H1 (cell line): Measurements from ENCODE around the gene ADGRL2. TPM values are rescaled to one million over a fixed set of nuclear protein-coding genes. Genes with fewer than 3 reads are reported as not detected.

Experiments used
- CTCF ChIA-PET: fragments of 300-600 bp; sonication (Branson Sonifier 250); formaldehyde crosslinking; loops from one replicate; lab custom pipeline; 2021; ENCODE audit not compliant: partially characterized antibody; lab: Charles Lee
- POLR2A ChIA-PET: fragments of 300-600 bp; sonication (Branson Sonifier 250); formaldehyde crosslinking; loops from one replicate; lab custom pipeline; 2021; ENCODE audit warnings: inconsistent platforms; ENCODE audit not compliant: partially characterized antibody; lab: Charles Lee
- DNase-seq, 2 experiments: peaks; one replicate each; pipeline versions ENCODE4 v3.0.0 to v3.0.0-alpha.2; 2010 to 2022; ENCODE audit warnings: low spot score in 2 of 2, low read depth in 1 of 2, mixed read lengths in 1 of 2
- FAIRE-seq: peaks from 2 replicates; lab custom pipeline; 2011; peaks lifted over from hg19 to GRCh38; lab: Jason Lieb, UNC
- H2AFZ ChIP-seq: 2 replicates; pipeline ENCODE4 v1.8.1; 2012; ENCODE audit warnings: low read length, inconsistent platforms
- H2AK5ac ChIP-seq: 2 replicates; pipeline ENCODE4 v1.6.1; 2013; ENCODE audit warnings: low read depth, low read length
- H2BK120ac ChIP-seq: replicated peaks from 2 replicates; pipeline ENCODE3; 2013; ENCODE audit warnings: low read depth, low read length, inconsistent platforms
- H2BK12ac ChIP-seq: 2 replicates; pipeline ENCODE4 v1.6.1; 2013; ENCODE audit warnings: low read depth, low read length
- H2BK15ac ChIP-seq: 2 replicates; pipeline ENCODE4 v1.6.1; 2013; ENCODE audit warnings: low read length
- H2BK20ac ChIP-seq: 2 replicates; pipeline ENCODE4 v1.6.1; 2013; ENCODE audit warnings: low read length
- H2BK5ac ChIP-seq: 2 replicates; pipeline ENCODE4 v1.6.1; 2013; ENCODE audit warnings: low read depth, low read length
- H3K14ac ChIP-seq: 2 replicates; pipeline ENCODE4 v1.6.1; 2013; ENCODE audit warnings: inconsistent platforms; ENCODE audit not compliant: insufficient read length
- H3K18ac ChIP-seq: 2 replicates; pipeline ENCODE4 v1.6.1; 2013; ENCODE audit warnings: low read length; ENCODE audit errors: extremely low read depth
- H3K23ac ChIP-seq: 2 replicates; pipeline ENCODE4 v1.6.1; 2013; ENCODE audit warnings: inconsistent platforms; ENCODE audit not compliant: insufficient read length
- H3K23me2 ChIP-seq: 2 replicates; pipeline ENCODE4 v1.6.1; 2013; ENCODE audit warnings: low read depth, low read length
- H3K27ac ChIP-seq: 2 replicates; pipeline ENCODE4 v1.6.1; 2011; ENCODE audit warnings: low read depth, low read length, inconsistent platforms
- H3K27me3 ChIP-seq, 4 experiments: replicated peaks in 1 of 4; 1 replicate in 1 of 4; 2 replicates in 3 of 4; pipeline versions ENCODE4 v1.6.1 to v1.8.1; 2011 to 2013; ENCODE audit warnings: low read length in 3 of 4, mild to moderate bottlenecking in 3 of 4, inconsistent platforms in 2 of 4, mixed read lengths in 2 of 4, moderate library complexity in 1 of 4; ENCODE audit not compliant: control insufficient read depth in 3 of 4, insufficient read depth in 3 of 4; ENCODE audit errors: extremely low read depth in 1 of 4
- H3K36me3 ChIP-seq, 4 experiments: 2 replicates each; pipeline versions ENCODE4 v1.6.1 to v1.8.1; 2011 to 2013; ENCODE audit warnings: mild to moderate bottlenecking in 4 of 4, low read length in 3 of 4, moderate library complexity in 2 of 4, control low read depth in 1 of 4, inconsistent platforms in 1 of 4; ENCODE audit not compliant: insufficient read depth in 4 of 4, control insufficient read depth in 2 of 4
- H3K4ac ChIP-seq: replicated peaks from 2 replicates; pipeline ENCODE3; 2013; ENCODE audit warnings: low read length, low read depth, mixed read lengths, inconsistent platforms; ENCODE audit not compliant: insufficient read length
- H3K4me1 ChIP-seq, 4 experiments: replicated peaks in 1 of 4; 1 replicate in 1 of 4; 2 replicates in 3 of 4; pipeline versions ENCODE4 v1.6.1 to v1.8.1; 2011 to 2013; ENCODE audit warnings: low read length in 3 of 4, inconsistent platforms in 2 of 4, mixed read lengths in 1 of 4; ENCODE audit not compliant: insufficient read depth in 4 of 4, control insufficient read depth in 3 of 4
- H3K4me2 ChIP-seq, 2 experiments: 2 replicates each; pipeline versions ENCODE4 v1.6.1 to v1.8.1; 2011 to 2013; ENCODE audit warnings: low read depth in 2 of 2, low read length in 2 of 2, control low read depth in 1 of 2, inconsistent platforms in 1 of 2, mild to moderate bottlenecking in 1 of 2; ENCODE audit not compliant: insufficient read depth in 1 of 2
- H3K4me3 ChIP-seq, 4 experiments: fragments of 200-600, 300-600 bp in 1 of 4; sonication (generic), shearing (Covaris generic), sonication (Bioruptor Twin) in 1 of 4; 2 replicates each; pipeline versions ENCODE4 v1.5.1 to v1.8.1; 2011 to 2016; ENCODE audit warnings: low read length in 4 of 4, low read depth in 3 of 4, control low read depth in 2 of 4, inconsistent platforms in 2 of 4, mild to moderate bottlenecking in 2 of 4, mixed read lengths in 1 of 4, moderate library complexity in 1 of 4; ENCODE audit not compliant: insufficient read depth in 2 of 4; ENCODE audit errors: extremely low read depth in 1 of 4
- H3K56ac ChIP-seq: replicated peaks from 2 replicates; pipeline ENCODE3; 2013; ENCODE audit warnings: low read depth, mild to moderate bottlenecking, mixed read lengths, low read length, inconsistent platforms; ENCODE audit not compliant: insufficient read length
- H3K79me1 ChIP-seq: 2 replicates; pipeline ENCODE4 v1.6.1; 2013; ENCODE audit warnings: low read depth, low read length, control low read depth
- H3K79me2 ChIP-seq, 2 experiments: 2 replicates each; pipeline versions ENCODE4 v1.6.1 to v1.8.1; 2012 to 2013; ENCODE audit warnings: low read length in 2 of 2, mild to moderate bottlenecking in 2 of 2, inconsistent platforms in 1 of 2; ENCODE audit not compliant: insufficient read depth in 2 of 2, control insufficient read depth in 1 of 2
- H3K9ac ChIP-seq, 4 experiments: replicated peaks in 1 of 4; 1 replicate in 1 of 4; 2 replicates in 3 of 4; pipeline versions ENCODE4 v1.6.1 to v1.8.1; 2011 to 2013; ENCODE audit warnings: low read depth in 3 of 4, low read length in 3 of 4, control low read depth in 2 of 4, mild to moderate bottlenecking in 2 of 4, moderate library complexity in 2 of 4, inconsistent platforms in 1 of 4; ENCODE audit errors: extremely low read depth in 1 of 4
- H3K9me3 ChIP-seq, 2 experiments: 2 replicates each; pipeline versions ENCODE4 v1.6.1 to v1.8.1; 2012 to 2013; ENCODE audit warnings: mild to moderate bottlenecking in 2 of 2, moderate library complexity in 2 of 2, control low read depth in 1 of 2, inconsistent platforms in 1 of 2, low read depth in 1 of 2, low read length in 1 of 2, mixed read lengths in 1 of 2; ENCODE audit not compliant: insufficient read depth in 2 of 2
- H4K20me1 ChIP-seq, 2 experiments: replicated peaks in 1 of 2; 2 replicates each; pipeline versions ENCODE3 to v1.8.1; 2011 to 2013; ENCODE audit warnings: inconsistent platforms in 2 of 2, low read length in 2 of 2, mild to moderate bottlenecking in 1 of 2; ENCODE audit not compliant: insufficient read depth in 2 of 2, control insufficient read depth in 1 of 2
- H4K5ac ChIP-seq: 2 replicates; pipeline ENCODE4 v1.6.1; 2013; ENCODE audit warnings: low read length, low read depth, mixed read lengths, inconsistent platforms; ENCODE audit not compliant: insufficient read length
- H4K8ac ChIP-seq: 2 replicates; pipeline ENCODE4 v1.8.0; 2013; ENCODE audit warnings: mild to moderate bottlenecking, moderate library complexity, low read length, inconsistent platforms; ENCODE audit not compliant: insufficient read depth; ENCODE audit errors: extremely low read depth
- H4K91ac ChIP-seq: replicated peaks from 2 replicates; pipeline ENCODE3; 2013; ENCODE audit warnings: low read length, mixed read lengths, inconsistent platforms; ENCODE audit not compliant: insufficient read length
- ATF2 ChIP-seq: IDR thresholded peaks from 2 replicates; pipeline ENCODE4 v1.6.1; 2012; ENCODE audit warnings: low read length, inconsistent platforms
- CHD1 ChIP-seq: IDR thresholded peaks from 2 replicates; pipeline ENCODE4 v1.6.1; 2012; ENCODE audit warnings: low read depth, low read length, improper control_type of control experiment
- CHD2 ChIP-seq: IDR thresholded peaks from 2 replicates; pipeline ENCODE4 v1.6.1; 2012; ENCODE audit warnings: low read length, improper control_type of control experiment
- GABPA ChIP-seq: IDR thresholded peaks from 2 replicates; pipeline ENCODE4 v1.6.1; 2011; ENCODE audit warnings: mild to moderate bottlenecking, low read length, moderate library complexity, borderline replicate concordance; ENCODE audit not compliant: insufficient read depth
- GTF2F1 ChIP-seq: IDR thresholded peaks from 2 replicates; pipeline ENCODE4 v1.6.1; 2012; ENCODE audit warnings: low read depth, low read length, improper control_type of control experiment, borderline replicate concordance
- KDM5A ChIP-seq: fragments of 200-600 bp; IDR thresholded peaks from 2 replicates; pipeline ENCODE4 v1.7.1; 2012; ENCODE audit warnings: mild to moderate bottlenecking, low read length, inconsistent platforms, mixed read lengths
- PHF8 ChIP-seq: fragments of 200-600 bp; sonication (generic); conservative IDR thresholded peaks from 2 replicates; pipeline ENCODE4 v1.7.1; 2012; ENCODE audit warnings: low read depth, mild to moderate bottlenecking, inconsistent platforms, low read length, moderate library complexity
- RXRA ChIP-seq: IDR thresholded peaks from 2 replicates; pipeline ENCODE4 v1.6.1; 2011; ENCODE audit warnings: low read depth, mild to moderate bottlenecking, low read length, moderate library complexity; ENCODE audit not compliant: insufficient read depth
- SP2 ChIP-seq: IDR thresholded peaks from 2 replicates; pipeline ENCODE4 v1.6.1; 2012; ENCODE audit warnings: mild to moderate bottlenecking, low read length, inconsistent platforms
- TBP ChIP-seq: IDR thresholded peaks from 2 replicates; pipeline ENCODE4 v1.6.1; 2011; ENCODE audit warnings: low read depth, low read length, improper control_type of control experiment
- ZNF274 ChIP-seq: IDR thresholded peaks from 2 replicates; pipeline ENCODE4 v1.7.0; 2012; ENCODE audit warnings: low read length, borderline replicate concordance; ENCODE audit errors: extremely low read depth
- WGBS, 2 experiments: shearing (Covaris generic) in 1 of 2; methylation state at CpG; one replicate each; pipeline versions ENCODE4 v1.1.6 to v1.1.7; 2013 to 2015; ENCODE audit warnings: low lambda C conversion rate in 2 of 2, mixed read lengths in 2 of 2, inconsistent platforms in 1 of 2, low coverage in 1 of 2, missing lambda C conversion rate in 1 of 2; ENCODE audit not compliant: insufficient replicate concordance in 2 of 2, insufficient coverage in 1 of 2, insufficient read length in 1 of 2; ENCODE audit errors: extremely low coverage in 1 of 2, missing lambda C conversion rate in 1 of 2; 5-methylcytosine and 5-hydroxymethylcytosine counted together
- polyA plus RNA-seq, 7 experiments: library from polyadenylated mRNA; depleted of rRNA in 3 of 7; stranded (reverse) in 5 of 7; unstranded in 2 of 7; fragments of >200 nt in 5 of 7; fragments of 200-250 nt in 2 of 7; gene quantifications; 1 replicate in 5 of 7; 2 replicates in 1 of 7; 4 replicates in 1 of 7; pipeline versions ENCODE4 v1.2.1 to v1.2.3, GENCODE V29; 2011 to 2013; ENCODE audit warnings: missing spikeins in 2 of 7, mixed read lengths in 2 of 7
- total RNA-seq: library from RNA; stranded (reverse); fragmentation: NEBNext Ultra II Directional; extraction: Animal tissue kit (Norgen Biotek cat#: 25700); gene quantifications from 2 replicates; pipeline ENCODE4 v1.2.1, GENCODE V29; 2021

Gene ADGRL2
- total and polyA plus RNA-seq, 2 of the 8 experiments (the other 6 are each of a cell fraction or from before 2014, with no cell fraction given): 113 to 124 TPM

DNA sequence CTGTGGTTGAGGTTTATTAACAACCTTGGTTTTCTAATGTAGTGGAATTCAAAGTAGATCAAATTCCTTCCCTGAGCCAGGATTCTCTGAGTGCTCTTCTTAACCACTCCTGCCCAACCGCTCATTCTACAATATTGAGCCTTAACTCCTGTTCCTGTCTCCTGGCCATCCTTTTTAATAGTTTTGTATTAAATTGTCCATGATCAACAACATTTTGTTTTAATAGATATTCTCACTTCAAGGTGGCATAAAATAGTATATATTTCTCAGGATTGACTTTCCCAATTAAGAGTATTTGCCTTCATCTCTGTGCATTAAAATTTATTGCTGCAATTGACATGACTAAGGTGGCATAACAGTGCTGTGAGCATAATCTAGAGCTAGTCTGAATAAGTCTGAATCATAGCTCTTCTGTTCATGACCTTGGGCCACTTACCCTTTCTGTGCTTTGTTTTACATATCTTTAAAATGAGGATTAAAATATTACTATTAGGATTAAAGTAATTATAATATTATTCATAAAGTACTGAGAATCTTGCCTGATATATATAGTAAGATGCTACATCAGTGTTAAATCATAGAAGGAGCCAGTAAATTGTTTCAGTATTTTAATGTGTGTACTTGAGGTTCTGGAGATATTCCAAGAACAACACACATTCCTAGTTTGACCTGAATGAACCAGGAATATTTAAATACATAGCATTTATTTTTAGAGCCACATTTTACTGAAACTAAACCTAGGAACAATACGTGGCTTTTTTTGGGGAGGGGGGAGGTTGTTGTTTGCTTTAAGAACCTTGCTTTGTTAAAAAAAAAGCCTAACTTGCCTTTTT is 76.4 kb downstream of the ADGRL2 start:
- Histone ChIP-seq H3K23me2 (no peaks in the 10 kb centered on the region), H3K9ac (no peak overlapping the region), H3K4ac (no peak overlapping the region), H3K4me1 (peaks cover 0 to 7% (median 3%) of the 10 kb centered on the region in 4 experiments; a peak in 3 of 7 replicates), H2BK12ac (no peak overlapping the region), H3K9me3 (no peaks in the 10 kb centered on the region), H3K79me2 (peaks cover 6 to 98% of the 10 kb centered on the region in 2 experiments; a peak in 3 of 4 replicates), H2BK15ac (no peak overlapping the region), H3K14ac (no peak overlapping the region), H3K27me3 (no peaks in the 10 kb centered on the region), H3K4me3 (no peak overlapping the region), H3K23ac (no peak overlapping the region), H3K36me3 (no peaks in the 10 kb centered on the region), H2AFZ (no peak overlapping the region), H4K5ac (no peak overlapping the region), H4K8ac (no peak overlapping the region), H3K56ac (no peak overlapping the region), H3K27ac (no peak overlapping the region), H2BK120ac (no peak overlapping the region), H4K20me1 (peaks cover 0 to 9% of the 10 kb centered on the region in 2 experiments), H2BK20ac (no peak overlapping the region), H4K91ac (no peak overlapping the region), H3K4me2 (no peak overlapping the region), H3K79me1 (no peaks in the 10 kb centered on the region), H2BK5ac (no peak overlapping the region), H3K18ac (no peak overlapping the region), H2AK5ac (no peak overlapping the region)
- FAIRE-seq: no peak
- WGBS, 2 experiments: 85% methylated on average over 2 of the region's 2 CpGs; no CpG with 5 or more reads in 1 of the 2 experiments
- ChIA-PET CTCF (no interaction called here), POLR2A (no interaction called here)
- no peak for DNase-seq
- TF ChIP-seq GABPA: no peak
- no peak for TF ChIP-seq SP2
- no peak for TF ChIP-seq TBP
- TF ChIP-seq RXRA: no peak
- TF ChIP-seq CHD1: no peak
- no peak for TF ChIP-seq CHD2
- no peak for TF ChIP-seq ZNF274
- TF ChIP-seq GTF2F1: no peak
- TF ChIP-seq KDM5A: no peak
- TF ChIP-seq PHF8: no peak
- no peak for TF ChIP-seq ATF2
